Brain microvascular endothelial cell (primary cell): Measurements from ENCODE around the gene MAST3.

Experiments used
- DNase-seq: peaks from one replicate; pipeline ENCODE4 v3.0.0-alpha.2; 2020
- H3K27ac ChIP-seq: fragments of 250-450 bp; sonication (Bioruptor Pico); 2 replicates; pipeline ENCODE4 v1.5.1; 2020; ENCODE audit warnings: mild to moderate bottlenecking, moderate library complexity
- H3K27me3 ChIP-seq: fragments of 250-450 bp; sonication (Bioruptor Pico); replicated peaks from 2 replicates; pipeline ENCODE4 v1.5.1; 2020; ENCODE audit warnings: mild to moderate bottlenecking
- H3K36me3 ChIP-seq: fragments of 250-450 bp; sonication (Bioruptor Pico); replicated peaks from 2 replicates; pipeline ENCODE4 v1.5.1; 2020; ENCODE audit warnings: mild to moderate bottlenecking
- H3K4me3 ChIP-seq: 2 replicates; pipeline ENCODE4 v1.5.1; 2011; ENCODE audit warnings: low read depth, mild to moderate bottlenecking, control low read depth, low read length, moderate library complexity
- CTCF ChIP-seq: IDR thresholded peaks from 2 replicates; pipeline ENCODE4 v1.5.1; 2011; ENCODE audit warnings: low read depth, mild to moderate bottlenecking, moderate library complexity, low read length, control low read depth, inconsistent platforms; ENCODE audit errors: missing control alignments
- in situ Hi-C: cut with HindIII; loops from 2 replicates; pipeline ENCODE4 v1.10.0; 2017; ENCODE audit warnings: low sequenced_read_pairs, low pct_ligation_motif_present

The MAST3 gene

DNA sequence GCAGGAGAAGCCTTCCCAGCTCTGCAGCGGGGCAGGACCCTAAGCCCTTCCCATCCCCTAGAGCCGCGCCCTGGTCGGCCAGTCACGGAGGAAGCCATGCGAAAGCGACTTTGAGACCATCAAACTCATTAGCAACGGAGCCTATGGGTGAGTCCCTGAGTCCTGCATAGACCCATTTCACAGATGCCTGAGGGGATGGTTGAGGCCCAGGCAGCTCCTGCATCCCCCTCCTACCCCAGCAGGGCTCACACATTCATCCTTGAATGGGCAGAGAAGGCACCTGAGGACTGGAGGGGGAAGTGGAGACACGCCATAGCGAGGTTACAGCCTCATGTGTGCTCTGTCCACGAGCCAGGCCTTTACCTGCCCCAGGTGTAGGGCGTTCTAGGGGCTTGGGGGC is 31.2 kb downstream of the MAST3 start:
- peaks cover 9% of the 10 kb centered on the region for H3K36me3 ChIP-seq

GRCh38 chr19:18130523-18131242 is 33.1 kb downstream of the MAST3 start:
- Histone ChIP-seq H3K27ac (no peak overlapping the region), H3K36me3 (peaks cover 12% of the 10 kb centered on the region), H3K4me3 (no peak overlapping the region), H3K27me3 (no peaks in the 10 kb centered on the region)
- in situ Hi-C loops, result no loop called here
- DNase-seq, result no peak
- no peak for TF ChIP-seq CTCF

More for the DNA sequence above, 31.2 kb downstream of the MAST3 start:
- TF ChIP-seq CTCF, result no peak
- Histone ChIP-seq H3K27me3 (no peaks in the 10 kb centered on the region), H3K4me3 (no peak overlapping the region), H3K27ac (no peak overlapping the region)
- DNase-seq, result no peak
- in situ Hi-C loops, result no loop called here

- Histone ChIP-seq H3K27ac (no peak overlapping the region), H3K27me3 (no peaks in the 10 kb centered on the region), H3K4me3 (no peak overlapping the region), H3K36me3 (peaks cover 16% of the 10 kb centered on the region)
- in situ Hi-C loops, result no loop called here
- no peak for DNase-seq
- no peak for TF ChIP-seq CTCF
Measured at GRCh38 chr19:18131841-18132596, 34.4 kb downstream of the MAST3 start.

DNA sequence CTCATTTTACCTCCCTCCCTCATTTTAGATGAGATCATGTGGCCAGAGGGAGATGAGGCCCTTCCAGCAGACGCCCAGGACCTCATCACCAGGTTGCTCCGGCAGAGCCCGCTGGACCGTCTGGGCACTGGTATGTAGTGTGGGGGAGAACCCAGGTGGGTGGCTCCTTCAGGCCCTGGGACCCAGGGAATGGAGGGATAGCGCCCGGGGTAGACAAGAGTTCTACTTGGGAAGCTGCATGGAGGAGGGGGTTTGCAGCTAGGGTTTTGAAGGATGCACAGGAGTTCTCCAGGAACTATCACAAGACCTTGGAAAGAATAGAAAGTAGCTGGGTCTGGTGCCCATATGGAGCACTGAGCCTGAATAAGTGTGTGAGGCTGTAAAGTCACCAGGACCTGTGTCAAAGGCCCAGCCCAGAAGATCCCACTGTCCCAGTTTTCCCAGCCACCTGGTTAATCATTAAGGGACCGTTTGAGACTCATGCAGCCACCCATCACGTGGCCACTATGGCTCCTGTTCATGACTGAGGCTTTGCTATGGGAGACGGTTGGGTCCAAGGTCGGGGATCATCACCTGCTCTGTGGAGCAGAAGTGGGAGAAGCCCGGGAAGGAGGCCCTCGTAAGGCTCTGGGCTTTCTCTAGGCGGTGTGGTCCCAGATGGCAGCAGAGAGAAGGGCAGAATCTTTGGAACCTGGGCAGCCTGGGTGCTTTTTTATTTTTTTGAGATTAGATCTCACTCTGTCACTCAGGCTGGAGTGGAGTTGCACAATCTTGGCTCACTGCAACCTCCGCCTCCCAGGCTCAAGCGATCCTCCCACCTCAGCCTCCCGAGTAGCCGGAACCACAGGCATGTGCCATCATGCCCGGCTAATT is 38.4 kb downstream of the MAST3 start:
- Histone ChIP-seq H3K27me3 (no peaks in the 10 kb centered on the region), H3K4me3 (no peak overlapping the region), H3K36me3 (peaks cover 11% of the 10 kb centered on the region), H3K27ac (no peak overlapping the region)
- no peak for TF ChIP-seq CTCF
- in situ Hi-C loops, result no loop called here
- no peak for DNase-seq

GRCh38 chr19:18137242-18137641 is 39.7 kb downstream of the MAST3 start:
- H3K27ac ChIP-seq, result no peak overlapping the region
- H3K36me3 ChIP-seq, result peaks cover 13% of the 10 kb centered on the region
- in situ Hi-C loops, result no loop called here
- no peak overlapping the region for H3K4me3 ChIP-seq
- no peaks in the 10 kb centered on the region for H3K27me3 ChIP-seq
- no peak for TF ChIP-seq CTCF
- no peak for DNase-seq
